WI38 (cell line): Measurements from ENCODE around the gene IL12A.

Experiments
- H3K4me3 ChIP-seq: 2 replicates; pipeline ENCODE4 v1.5.1; 2011; ENCODE audit warnings: low read depth, mild to moderate bottlenecking, control low read depth, low read length
- TF ChIP-seq, protein P1 (sequence below): IDR thresholded peaks from 2 replicates; pipeline ENCODE4 v1.5.1; 2012; ENCODE audit warnings: low read depth, mild to moderate bottlenecking, control low read depth, low read length

The IL12A gene

DNA sequence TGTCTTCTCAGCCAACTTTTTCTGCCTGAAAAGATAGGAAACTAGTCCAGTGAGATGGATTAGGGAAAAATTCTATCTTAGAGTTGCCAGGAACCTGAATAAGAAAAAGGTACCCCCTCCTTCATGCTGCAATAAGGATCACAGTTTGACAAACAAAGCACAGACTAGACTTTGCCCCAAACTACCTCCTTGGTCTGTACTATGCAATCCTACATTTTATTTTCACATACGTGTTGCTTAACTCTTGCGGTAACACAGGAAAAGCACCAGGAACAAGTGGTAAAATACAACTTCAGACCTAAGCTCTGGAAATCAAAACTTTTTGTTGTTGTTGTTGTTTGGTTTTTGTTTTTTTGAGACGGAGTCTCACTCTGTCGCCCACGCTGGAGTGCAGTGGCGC, 11.3 kb upstream of the IL12A start:
- TF ChIP-seq, protein P1, sequence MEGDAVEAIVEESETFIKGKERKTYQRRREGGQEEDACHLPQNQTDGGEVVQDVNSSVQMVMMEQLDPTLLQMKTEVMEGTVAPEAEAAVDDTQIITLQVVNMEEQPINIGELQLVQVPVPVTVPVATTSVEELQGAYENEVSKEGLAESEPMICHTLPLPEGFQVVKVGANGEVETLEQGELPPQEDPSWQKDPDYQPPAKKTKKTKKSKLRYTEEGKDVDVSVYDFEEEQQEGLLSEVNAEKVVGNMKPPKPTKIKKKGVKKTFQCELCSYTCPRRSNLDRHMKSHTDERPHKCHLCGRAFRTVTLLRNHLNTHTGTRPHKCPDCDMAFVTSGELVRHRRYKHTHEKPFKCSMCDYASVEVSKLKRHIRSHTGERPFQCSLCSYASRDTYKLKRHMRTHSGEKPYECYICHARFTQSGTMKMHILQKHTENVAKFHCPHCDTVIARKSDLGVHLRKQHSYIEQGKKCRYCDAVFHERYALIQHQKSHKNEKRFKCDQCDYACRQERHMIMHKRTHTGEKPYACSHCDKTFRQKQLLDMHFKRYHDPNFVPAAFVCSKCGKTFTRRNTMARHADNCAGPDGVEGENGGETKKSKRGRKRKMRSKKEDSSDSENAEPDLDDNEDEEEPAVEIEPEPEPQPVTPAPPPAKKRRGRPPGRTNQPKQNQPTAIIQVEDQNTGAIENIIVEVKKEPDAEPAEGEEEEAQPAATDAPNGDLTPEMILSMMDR, result no peak
- no peak overlapping the region for H3K4me3 ChIP-seq

DNA sequence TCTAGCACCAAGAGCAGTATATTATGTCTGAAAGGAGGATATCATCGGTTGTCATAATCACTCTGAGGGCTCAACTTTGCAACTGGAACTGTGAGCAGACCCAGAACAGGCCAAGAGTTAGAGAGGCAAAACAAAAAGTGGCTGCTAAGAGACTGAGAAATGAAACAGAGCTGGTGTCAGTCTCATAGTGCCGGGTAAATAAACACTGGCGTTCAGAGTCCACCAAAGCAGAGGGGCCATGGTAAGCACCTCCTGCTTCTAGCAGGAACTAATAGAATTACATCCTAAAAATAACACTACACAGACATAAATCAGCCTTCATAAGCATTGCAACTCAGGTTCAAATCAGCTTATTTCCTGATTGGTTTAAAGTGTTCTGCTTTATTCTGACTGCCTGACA, 10.3 kb upstream of the IL12A start:
- H3K4me3 ChIP-seq, result no peak overlapping the region
- TF ChIP-seq, protein P1, result no peak

DNA sequence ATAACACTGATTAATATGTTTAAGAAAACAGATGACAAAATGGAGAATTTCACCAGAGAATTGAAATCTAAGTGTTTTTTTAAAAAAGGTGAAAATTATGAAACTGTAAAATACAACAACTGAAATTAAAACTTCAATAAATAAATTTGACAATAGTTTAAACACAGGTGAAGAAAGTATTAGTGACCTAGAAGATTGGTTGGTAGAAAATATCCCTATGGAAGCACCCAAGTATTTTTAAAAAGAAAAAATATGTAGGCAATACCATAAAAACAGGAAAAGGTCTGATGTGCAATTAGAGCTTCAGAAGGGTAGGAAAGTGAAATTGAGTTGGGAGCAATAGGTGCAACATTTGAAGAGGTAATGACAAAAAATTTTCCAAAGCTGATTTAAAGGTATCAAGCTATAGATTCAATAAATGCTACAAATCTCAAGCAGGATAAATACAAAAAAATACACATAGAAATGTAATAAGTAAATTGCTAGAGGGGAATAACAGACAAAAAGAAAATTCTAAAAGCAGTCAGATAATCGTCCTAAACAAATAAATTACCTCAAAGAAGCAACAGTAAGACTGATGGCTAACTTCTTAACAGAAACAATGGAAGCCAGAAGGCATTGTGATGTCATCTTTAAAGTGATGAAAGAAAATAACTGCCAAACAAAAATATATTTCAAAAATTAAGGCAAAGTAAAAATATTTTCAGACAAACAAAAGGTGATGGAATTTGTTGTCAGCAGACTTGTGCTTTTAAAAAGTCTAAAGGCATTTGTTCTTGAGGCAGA, 9.5 kb upstream of the IL12A start:
- TF ChIP-seq, protein P1, result no peak
- H3K4me3 ChIP-seq, result no peak overlapping the region

DNA sequence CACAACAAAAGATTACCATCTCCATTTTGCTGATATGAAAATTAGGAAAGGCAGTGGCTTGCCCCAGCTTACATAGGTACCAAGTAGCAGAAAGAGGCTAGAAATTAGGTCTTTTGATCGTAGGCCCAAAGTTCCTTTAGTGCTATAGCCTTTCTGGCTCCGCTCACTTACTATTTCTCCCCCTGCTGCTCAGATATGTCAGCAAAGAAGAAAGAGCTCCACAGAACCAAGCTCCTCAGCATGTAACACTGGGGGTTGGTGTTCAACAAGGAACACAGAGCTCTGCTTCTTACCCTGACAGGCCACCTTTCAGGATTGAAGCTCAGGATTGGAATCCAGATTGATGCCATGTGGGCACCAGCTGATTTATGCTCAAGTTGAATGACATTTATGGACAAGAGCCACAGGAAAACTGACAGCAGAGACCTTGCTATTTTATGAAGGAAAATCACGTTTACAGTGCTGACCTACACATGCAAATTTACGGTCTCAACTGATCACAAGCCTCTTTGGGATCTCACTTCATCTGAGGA, 6.1 kb upstream of the IL12A start:
- no peak overlapping the region for H3K4me3 ChIP-seq
- TF ChIP-seq, protein P1, result no peak

DNA sequence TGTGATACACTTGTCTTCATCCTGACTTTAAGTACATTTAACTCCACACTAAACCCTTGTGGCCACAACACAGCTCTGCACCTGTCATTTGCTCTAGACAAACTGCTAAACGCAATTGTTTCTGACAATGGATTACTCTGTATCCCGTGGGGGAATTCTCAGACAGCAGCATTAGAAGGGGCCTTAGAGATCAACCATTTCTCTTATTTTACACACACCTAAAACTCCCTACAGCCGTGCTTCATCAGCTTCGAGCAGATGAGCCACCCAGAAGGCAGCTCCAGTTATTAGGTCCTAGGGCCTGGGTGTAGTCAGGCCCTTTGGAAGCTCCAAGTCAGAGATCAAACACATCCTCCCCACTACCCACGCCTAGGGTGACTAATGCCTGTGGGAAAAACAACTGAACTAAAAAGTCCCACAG, 1.3 kb upstream of the IL12A start:
- no peak overlapping the region for H3K4me3 ChIP-seq
- TF ChIP-seq, protein P1, result no peak

DNA sequence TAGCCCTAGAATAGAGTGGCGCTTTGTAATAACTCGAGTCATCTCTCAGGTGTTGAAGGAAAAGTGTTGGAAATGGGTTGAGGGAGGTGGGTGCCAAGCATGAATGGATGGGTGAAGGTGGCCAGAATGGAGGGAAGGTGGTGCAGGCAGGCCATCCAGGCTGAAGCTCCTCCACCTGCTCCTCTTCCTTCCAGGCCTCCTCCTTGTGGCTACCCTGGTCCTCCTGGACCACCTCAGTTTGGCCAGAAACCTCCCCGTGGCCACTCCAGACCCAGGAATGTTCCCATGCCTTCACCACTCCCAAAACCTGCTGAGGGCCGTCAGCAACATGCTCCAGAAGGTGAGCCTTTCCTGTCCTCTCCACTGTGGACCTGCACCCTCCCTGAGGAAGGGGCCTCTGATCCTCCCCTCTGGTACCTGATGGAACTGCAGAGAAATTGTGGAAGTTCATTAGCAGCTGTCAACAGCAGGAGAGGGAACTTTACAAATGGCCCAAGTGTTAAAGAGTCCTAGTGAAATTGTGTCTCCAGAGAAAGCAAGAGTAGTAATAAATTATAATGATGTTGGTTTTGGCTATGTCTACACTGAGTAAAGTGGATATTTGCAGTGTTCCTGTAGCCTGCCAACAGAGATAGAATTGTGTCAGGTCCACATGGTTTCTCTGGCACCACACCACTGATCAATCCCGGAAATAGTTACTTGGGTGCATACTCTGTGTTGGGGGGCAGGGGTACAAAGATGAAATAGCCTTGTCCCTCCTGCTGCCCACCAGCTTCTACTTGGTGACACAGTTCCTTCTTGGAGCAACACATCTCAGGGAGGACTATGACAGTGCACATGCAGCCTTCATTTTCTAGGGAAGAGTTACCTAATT, 1.6 kb downstream of the IL12A start:
- TF ChIP-seq, protein P1, result no peak
- H3K4me3 ChIP-seq, result peak overlapping the region; percentile 77
